Measurements from ENCODE around the gene ADAMTS7.
"Not testable (repeated sequence)": the region's sequence is repeated elsewhere in the genome, so short reads cannot be mapped to it uniquely, and the experiment has no call there.

ADAMTS7 gene

DNA sequence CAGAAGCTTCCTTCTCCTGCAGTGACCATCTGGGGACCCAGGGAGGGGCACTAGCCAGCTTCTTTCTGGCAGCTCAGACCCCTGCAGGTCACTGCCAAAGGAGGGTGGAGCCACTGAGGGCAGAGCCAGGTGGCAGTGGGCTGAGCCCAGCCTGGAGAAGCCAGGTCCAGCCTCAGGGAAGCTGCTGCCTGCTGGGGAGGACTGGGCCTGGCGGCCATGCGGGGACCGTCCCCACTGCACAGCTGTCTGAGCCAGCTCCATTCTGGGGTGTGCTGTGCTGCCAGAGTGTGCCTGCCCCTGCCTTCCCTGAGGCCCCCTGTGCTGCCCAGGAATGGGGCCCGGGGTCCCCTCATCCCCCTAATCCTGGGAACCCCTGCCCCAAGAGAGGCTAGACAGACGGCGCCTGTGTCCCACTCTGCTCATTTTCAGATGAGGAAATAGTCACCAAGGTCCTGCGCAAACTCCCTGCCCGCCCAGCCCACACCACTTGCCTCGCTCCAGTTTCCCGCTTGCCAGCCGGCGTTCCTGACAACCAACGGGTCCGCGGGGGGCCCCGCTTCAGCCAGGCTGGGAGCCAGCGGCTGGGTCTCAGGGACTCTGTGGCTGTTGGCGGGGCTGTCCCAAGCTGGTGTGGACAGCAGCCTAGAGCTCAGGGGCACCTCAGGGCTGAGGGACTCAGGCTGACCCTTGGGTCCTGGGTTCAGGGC is 46.0 kb downstream of the ADAMTS7 start:
- DNase-seq = not testable (repeated sequence)

DNA sequence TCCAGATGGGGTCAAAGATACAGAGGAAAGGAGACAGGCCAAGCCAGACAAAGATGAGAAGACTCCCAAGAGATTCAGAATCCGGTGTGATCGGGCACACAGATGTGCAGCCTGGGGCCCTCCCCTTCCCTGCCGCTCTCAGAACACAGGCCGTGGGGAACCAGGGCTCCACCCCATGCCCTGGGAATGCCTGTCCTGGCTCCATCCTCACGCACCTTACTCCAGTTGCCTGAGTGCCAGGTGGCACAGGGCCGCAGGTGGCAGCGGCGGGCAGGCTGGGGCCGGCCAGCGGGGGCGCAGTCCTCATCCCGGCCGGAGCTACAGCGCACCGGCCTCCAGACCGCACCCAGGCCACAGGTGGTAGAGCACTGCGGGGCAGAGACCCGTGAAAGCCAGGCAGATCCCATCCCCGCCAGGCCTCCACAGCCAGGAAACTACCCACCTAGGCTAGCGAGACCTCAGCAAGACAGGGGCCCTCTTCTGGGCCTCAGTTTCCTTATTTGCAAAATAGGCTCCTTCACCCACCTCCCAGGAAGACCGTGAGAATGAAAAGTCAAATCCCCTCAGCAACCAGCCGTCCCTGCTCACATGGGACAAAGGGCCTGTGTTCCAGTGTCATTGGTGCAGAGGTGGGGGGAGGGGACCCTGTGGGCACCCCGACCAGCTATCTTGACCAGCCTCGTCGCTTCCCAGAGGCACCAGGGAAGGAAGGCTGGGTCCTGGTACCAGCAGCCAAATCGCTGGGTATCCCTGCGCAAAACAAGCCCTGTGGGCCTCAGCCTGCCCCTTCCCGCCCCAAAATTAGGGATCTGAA is 46.7 kb downstream of the ADAMTS7 start:
- DNase-seq = not testable (repeated sequence)

DNA sequence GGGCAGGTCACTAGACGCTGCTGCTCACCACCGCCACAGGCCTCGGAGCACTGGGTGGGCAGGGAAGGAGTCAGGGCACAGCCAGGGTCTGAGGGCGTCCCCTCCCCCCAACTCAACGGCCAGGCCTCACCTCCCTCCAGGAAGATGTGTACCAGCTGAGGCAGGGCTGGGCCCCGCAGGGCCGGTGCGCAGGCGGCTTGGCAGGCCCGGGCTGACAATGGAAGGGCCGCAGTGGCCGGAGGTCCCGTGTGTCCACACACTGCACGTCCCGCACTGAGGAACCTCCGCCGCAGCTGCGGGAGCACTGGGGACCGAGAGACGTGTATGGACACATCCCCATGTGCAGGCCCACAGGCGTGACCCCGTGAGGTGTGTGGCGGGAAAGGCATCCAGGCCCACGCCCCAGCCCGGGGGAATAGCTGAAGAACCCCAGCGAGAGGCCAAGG is 47.4 kb downstream of the ADAMTS7 start:
- DNase-seq = no peak

DNA sequence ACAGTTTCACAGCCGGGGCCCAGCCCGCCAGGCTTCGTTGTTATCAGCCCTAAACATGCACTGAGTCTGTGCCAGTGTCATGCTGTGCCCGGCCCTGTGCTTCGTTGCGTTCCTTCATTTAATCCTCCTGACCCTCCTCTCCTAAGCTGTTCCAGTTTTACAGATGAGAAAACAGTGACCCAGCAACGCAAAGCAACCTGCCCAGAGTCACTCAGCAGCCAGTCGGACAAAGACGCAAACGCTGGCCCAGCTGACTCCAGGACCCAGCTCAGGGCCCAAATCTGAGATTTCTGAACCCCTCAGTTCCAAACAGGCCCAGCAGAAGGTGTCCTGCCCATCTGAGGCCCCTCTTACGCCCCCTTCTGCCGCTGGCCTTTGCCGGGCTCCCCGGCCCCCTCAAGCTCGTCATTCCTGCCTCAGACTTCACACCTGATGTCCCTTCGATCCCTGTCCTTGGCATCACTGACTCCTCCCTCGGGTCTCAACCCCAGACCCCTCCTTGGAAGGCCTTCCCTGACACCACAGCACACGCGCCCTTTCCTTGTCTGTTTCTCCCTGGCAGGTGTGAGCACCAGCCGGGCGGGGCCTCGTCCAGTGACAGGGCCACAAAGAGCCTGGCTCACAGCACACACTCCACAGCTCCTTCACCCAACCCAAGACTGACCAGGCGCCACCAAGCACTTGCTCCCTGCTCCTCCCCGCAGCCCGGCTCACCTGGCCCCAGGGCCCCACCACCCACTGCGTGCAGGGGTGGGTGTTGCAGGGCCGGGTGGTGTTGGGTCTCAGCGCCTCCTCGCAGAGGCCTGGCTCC is 48.1 kb downstream of the ADAMTS7 start:
- no peak for DNase-seq

DNA sequence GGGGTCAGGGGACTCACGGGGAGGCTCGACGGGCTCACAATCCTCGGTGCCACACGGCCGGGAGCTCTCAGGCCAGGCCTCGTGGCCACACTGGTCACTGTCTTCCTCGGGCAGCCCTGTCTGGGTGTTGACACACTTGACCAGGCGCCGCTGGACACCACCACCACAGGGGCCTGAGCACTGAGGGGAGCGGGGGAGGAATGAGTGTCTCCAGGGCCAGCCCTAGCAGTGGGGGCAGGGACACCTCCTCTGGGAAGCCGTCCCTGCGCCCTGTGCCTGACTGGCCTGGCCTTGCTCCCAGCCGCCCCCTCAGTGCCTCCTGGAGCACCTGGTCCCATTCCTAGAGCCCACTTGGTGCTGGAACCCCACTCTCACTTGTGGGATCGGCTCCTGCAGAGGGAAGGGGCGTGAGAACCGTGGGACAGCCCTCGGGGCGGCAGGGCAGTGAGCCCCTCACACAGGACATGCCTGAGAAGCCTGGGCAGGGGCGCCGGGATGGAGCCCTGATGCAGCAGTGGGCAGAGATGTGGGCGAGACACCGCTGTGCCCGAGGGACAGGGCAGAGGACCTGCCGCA is 48.8 kb downstream of the ADAMTS7 start:
- DNase-seq = not testable (repeated sequence)

DNA sequence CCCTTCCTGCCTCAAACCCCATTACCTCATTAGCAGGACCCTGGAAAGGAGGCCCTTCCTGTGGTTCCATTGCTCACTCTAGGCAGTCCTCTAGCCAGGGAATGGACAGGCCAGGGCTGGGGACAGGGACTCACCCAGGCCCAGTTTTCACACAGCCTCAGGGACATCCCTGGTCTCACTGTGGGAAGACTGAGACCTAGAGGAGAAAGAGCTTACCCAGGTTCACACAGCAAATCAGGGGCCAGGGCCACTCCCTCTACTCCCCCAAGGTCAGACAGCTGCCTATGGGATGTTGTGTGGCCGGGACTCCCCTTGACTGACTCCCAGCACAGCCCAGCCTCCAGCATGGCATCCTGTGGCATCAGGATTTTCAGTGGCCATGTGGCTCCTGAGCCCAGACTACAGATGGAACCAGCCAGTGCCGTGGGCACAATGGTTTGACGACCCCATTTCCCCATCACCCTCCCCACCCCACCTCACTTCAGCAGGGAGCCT is 49.3 kb downstream of the ADAMTS7 start:
- no peak for DNase-seq

DNA sequence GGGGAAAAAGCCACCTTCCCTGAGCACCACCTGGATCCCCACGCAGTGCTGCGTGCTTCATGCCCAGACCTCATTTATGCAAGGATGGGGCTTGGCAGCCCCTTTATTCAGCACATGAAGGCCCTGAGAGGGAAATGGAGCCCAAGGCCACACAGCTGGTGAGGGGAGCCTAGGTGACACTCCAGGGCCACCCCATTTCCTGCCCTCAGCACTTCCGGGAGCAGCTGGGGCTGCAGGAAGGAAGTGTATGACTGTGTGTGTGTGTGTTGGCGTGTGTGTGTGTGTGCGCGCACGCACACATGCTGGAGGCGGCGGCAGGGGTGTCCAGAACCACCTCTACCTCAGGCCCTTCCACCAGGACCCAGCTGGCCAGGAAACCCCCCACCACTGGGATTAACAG is 49.8 kb downstream of the ADAMTS7 start:
- peak; percentile 80 for DNase-seq

DNA sequence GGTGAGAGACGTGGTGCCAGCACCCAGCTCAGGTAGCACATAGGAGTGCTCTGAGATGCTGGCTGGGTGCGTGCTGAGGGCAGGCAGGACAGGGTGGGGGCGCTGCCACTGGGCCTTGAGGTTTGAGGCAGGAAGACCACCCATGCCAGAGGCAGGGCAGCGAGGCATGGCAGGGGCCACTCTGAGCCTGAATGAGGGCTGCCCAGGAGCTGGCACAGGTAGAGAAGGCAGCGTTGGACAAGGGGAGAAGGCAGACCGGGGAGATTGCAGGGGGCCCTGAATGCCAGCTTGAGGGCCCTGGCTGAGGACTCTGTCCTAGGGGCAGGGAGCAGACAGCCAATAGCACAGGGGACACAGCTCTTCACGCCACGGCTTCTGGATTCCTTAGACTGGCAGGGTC is 50.2 kb downstream of the ADAMTS7 start:
- no peak for DNase-seq

DNA sequence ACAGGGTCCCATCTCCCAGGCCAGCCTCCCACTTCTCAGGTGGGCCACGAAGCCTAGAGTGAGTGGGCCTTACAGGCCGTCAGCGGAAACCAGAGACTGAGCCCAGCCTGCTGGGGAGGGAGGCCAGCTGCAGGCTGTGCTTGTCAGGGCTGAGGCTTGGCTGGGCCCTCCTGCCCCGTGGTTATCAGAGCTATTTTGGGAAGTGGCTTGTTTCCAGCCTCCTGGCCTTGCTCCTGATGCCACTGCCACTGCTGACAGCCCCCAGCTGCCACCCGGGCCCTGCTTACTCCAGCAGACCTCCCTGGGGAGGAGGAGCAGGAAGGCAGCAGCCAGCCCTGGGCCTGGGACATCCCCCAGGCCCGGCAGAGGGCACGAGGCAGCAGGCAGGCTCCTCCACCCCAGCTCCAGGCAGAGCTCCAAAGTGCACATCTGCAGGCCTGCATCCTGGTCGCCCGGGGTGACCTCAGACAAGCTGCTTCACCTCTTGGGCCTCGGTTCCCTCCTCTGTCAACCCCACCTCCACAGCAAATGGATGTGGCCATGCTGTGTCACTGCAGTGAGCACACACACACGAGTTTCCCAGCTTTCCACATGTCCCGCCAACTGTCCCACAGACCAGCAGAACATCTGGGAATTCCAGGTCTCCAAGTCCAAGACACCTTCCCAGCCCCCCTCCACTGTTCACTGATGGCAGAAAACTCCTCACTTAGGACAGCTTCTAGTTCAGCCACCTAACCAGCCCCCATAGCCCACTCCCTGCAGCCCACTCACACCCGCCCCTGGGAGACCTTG is 51.0 kb downstream of the ADAMTS7 start:
- not testable (repeated sequence) for DNase-seq

DNA sequence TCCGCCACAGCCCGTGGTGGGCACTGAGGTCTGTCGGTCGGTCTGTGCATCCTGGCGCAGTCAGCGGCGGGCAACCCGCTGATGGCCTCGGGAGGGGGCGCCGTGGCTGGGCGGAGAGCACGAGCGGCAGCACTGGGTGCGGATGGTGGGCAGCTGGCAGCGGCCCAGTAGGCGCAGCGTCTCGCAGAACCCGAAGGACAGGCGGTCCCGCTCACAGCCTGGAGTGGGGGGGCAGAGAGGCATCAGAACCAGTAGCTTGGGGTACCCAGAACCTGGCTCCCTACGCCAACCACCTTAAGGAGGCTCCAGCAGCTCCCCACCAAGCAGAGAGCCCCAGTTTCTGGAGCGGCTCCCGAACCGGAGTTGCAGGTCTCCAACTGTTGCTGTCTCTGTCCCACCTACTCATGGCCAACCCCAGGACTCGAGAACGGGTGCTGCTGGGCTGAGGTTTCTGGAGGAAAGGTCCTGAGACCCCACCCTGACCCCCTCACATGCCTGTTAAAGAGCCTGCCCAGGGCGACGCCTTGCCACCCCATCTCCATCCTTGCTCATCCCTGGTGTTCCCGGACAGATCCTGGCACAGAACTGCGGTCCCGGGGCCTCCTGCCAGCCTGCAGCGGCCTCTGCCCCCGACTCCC is 51.8 kb downstream of the ADAMTS7 start:
- not testable (repeated sequence) for DNase-seq

DNA sequence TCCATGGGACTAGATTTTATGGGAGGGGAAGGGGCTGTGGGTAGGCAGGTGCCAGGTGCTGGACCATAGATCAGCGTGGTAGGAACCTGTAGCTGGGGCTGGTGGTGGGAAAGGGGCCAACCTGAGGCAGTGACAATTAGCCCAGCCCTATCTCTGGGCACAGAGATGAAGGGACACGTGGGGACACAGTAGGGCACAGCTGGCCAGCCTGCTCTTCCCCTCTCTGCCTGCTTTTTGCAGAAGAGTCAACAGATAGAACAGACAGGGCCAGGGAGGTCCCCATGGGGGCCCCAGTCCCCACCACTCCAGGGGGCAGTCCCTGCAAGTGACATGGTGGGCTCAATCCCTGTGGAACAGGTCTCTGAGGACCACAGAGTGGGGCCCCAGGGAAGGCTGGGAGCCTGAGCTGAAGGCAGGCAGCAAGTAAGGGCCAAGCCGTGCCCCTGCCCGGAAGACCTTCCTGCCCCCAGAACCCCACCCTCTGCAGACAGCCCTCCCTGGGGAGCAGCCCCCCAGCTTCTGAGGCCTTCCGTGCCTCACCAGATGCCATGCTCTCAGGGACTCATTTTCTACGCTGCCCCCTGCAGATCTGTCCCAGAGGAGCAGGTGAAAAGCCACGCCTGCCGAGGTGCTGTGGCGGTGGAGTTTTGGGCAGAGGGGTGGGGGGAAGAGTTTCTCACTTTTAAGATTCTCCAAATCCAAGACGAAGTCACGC is 52.6 kb downstream of the ADAMTS7 start:
- not testable (repeated sequence) for DNase-seq

DNA sequence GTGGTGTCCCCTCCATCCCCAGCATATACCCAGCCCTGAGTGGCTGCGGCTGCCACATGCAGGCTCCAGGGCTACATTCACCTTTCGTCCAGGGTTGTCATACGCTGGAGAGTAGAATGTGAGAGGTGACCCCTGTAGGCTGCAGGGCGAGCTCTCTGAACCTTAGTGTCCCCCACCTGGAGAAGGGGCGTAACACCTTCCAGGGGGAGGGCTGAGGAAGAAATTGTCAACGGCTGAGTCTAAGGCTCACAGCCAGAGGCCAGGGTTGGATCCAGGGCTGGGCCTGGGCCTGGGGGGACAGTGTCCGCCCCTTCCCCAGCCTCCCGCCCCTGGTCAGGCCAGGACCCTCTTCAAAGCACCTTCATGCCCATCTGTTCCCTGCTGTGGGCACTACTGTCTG is 53.2 kb downstream of the ADAMTS7 start:
- not testable (repeated sequence) for DNase-seq

DNA sequence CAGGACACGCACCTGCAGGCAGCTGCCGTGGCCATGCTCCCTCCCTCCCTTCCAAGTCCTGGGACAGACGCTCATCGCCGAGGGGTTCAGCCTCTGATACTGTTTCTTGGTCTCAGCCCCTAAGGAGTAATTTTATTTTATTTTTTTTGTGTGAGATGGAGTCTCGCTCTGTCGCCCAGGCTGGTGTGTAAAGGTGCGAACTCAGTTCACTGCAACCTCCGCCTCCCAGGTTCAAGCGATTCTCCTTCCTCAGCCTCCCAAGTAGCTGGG is 53.7 kb downstream of the ADAMTS7 start:
- DNase-seq = no peak

DNA sequence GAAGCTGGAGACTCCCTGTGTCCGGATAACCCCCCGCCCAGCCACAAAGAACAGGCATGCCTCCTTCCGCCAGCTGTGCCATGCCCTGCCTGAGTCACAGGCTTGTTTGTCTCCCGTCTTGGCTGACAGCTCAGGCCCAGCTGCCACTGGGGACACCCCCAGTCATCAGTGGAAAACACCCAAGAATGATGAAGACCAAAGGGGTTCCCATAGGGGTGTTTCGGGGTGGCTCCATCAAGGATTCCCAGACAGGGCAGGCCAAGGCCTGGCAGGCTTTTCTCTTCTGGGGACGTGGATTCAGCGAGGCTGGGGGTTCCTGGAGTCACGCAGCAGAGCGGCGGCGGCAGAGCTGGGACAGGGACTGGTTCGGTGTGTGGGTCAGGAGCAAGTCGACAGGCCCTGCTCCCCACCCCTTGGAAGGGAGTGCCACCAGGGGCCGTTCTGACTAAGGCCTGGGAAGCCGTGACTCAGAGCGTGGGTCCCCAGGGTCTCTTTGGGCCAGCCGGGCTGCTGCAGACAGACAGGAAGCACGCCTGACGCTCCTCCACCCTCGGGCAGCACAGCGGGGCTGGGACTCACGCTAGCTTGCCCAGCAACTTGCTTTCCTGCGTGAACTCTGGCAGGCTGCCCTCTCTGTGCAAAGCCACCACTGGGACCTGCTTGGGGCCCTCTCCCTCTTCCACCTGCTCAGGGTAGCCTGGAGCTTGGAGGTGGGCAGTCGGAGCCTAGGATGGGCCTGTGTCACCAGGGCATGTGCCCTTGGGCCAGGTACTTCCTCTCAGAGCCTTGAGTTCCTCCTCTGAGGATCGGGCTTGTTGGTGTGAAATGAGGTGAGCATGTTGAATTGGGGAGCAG is 54.3 kb downstream of the ADAMTS7 start:
- DNase-seq = peak; percentile 75

DNA sequence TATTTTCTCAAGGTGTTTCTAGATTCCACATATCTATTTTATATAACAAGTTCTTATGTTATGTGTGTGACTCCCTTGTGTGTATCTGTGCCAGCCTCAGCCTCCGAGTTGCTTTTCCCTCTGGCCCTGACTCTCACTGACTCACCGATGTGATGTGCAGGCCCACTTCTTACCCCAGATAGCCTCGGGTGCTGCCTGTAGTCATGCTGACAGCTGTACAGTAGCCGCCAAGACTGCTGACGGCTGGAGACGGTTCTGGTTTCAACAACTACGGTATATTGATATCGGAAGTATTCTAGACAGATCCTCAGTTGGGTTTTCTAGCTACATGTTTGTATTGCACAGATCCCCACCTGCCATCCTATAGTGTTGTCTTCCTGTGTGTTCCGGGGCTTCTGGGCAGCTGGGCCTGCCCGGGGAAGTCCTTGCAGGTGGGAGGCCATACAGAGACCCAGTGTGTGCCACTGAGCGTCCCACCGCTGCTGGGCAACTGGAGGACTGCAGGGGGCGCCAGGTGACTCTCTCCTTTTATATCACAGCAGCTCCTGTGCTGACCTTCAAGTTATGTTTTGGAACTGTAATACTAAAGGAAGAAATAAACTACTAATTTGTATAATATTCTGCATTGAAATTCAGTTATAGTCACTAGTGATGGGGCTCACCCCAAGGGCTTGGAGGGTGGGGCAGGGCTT is 55.2 kb downstream of the ADAMTS7 start:
- peak; percentile 44 for DNase-seq

DNA sequence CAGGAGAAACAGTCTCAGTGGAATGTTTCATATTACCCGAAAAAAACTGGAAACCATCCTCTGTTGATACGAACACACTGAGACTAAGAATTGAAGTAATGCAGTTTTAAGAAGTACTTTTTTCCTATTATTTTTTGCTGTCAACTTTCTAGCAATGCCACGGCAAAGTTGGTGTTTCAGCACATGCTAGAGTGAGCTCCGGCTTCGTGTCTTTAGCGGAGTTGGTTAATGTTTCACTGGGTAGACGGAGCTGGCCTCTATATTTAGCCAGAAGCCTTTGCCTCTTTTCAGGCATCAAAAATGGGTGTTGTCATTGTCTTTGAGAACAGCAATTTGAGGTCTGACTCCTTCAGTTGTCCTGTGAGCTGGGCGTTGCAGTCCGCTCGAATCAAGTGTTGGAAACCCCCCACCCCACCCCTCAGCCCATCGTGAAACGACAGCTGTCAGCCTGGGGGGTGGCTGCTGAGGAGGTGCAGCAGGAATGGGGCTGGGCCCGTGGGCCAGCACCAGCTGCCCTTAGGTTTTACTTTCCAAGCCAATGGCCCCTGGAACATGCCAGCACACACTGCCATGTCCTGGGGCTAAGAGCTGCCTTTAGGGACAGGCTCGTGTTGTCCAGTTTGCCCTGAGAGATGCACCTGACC is 56.5 kb downstream of the ADAMTS7 start:
- not testable (repeated sequence) for DNase-seq

DNA sequence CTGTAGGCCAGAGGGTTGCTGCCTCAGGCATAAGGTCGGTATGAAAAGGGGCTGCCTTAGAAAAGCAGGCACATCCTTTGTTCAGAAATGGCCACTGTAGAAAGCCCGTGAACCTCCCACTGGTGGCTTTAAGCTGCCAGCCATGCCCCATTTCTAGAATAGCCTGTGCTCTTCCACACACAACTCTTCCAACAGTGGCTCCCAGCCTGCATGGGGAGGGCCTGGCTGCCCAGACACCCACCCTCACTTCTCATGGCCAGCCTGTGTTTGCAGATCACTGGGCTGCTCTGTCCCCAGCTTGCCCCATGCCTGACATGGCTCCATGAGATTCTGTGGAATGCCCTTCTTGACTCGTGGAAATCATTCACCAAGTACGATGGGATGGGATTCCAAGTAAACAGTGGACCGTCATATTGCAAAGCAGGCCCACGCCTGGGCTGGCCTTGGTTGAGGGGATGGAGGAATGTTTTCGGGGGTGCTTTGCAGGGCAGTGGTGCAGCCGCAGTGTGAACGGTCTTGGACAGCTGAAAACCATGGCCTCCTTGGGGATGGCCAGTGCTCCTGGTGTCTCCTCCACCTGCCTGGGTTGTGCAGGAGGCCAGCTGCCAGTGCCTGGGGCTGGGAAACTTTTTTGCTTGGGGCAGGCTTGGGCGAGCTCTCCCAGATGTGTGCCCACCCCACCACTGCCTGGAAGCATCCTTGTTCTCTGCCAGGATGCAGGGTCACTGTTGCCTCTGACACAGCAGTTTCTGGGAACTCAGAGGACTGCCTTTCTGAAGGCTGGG is 57.3 kb downstream of the ADAMTS7 start:
- DNase-seq = not testable (repeated sequence)

DNA sequence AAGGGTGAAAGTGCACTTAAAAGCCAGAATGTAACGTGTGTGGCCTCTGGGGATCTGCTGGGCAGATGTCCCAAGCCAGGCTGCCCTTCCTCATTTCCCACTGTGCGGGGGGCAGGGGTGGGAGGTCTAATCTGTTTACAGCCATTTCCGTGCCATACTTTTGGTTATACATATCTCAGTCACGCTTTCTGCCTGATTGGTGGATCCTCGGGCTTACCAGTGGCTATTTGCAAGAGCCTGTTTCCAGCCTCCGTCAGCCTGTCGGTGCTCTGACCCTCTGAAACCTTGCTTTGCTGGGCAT is 58.0 kb downstream of the ADAMTS7 start:
- not testable (repeated sequence) for DNase-seq

Measured in stimulated activated CD4-positive, alpha-beta T cell treated with anti-CD3 and anti-CD28 coated beads, Interleukin-1b, Interleukin-23, amount 100 ng/mL, for 48 hours (primary cell).